Measurements from ENCODE around the gene ZMYND8.
"Not testable (repeated sequence)": the region's sequence is repeated elsewhere in the genome, so short reads cannot be mapped to it uniquely, and the experiment has no call there.

The ZMYND8 gene

GRCh38 chr20:47368301-47368700 lies 11.8 kb upstream of the ZMYND8 start:
- H3K4me1 ChIP-seq (ENCODE audit: insufficient read depth, low read length, severe bottlenecking), result no peaks in the 10 kb centered on the region
- no peak overlapping the region for H2AFZ ChIP-seq (ENCODE audit: low read length)
- TF ChIP-seq CTCF (IDR thresholded peaks at IDR 0.05; ENCODE audit: low read length) (no peak), EZH2 (IDR thresholded peaks at IDR 0.05; ENCODE audit: borderline replicate concordance, low read length) (no peak)
- no peak overlapping the region for H3K27ac ChIP-seq (ENCODE audit: low read depth, low read length, poor library complexity, severe bottlenecking)
- H3K9me2 ChIP-seq (ENCODE audit: low read depth, low read length), result no peaks in the 10 kb centered on the region
- H3F3A ChIP-seq (ENCODE audit: insufficient read depth, low read length), result no peaks in the 10 kb centered on the region
- H3K4me2 ChIP-seq (ENCODE audit: low read length), result no peak overlapping the region
- no peaks in the 10 kb centered on the region for H3K27me3 ChIP-seq (ENCODE audit: insufficient read depth, low read length)
- H3K9ac ChIP-seq (ENCODE audit: low read length), result no peak overlapping the region
- no peak overlapping the region for H3K4me3 ChIP-seq (ENCODE audit: low read depth, low read length, poor library complexity, severe bottlenecking)
- no peaks in the 10 kb centered on the region for H3K36me3 ChIP-seq (ENCODE audit: insufficient read depth, low read length)
- H3K9me3 ChIP-seq (ENCODE audit: low read length), result no peaks in the 10 kb centered on the region
- H3K79me2 ChIP-seq (ENCODE audit: insufficient read depth, low read length), result no peaks in the 10 kb centered on the region
- no peaks in the 10 kb centered on the region for H4K20me1 ChIP-seq (ENCODE audit: insufficient read depth, low read length)

GRCh38 chr20:47366301-47366700 lies 9.8 kb upstream of the ZMYND8 start:
- H3F3A ChIP-seq (ENCODE audit: insufficient read depth, low read length); H3K9me3 ChIP-seq (ENCODE audit: low read length); H2AFZ ChIP-seq (ENCODE audit: low read length); H4K20me1 ChIP-seq (ENCODE audit: insufficient read depth, low read length); H3K9me2 ChIP-seq (ENCODE audit: low read depth, low read length); H3K27me3 ChIP-seq (ENCODE audit: insufficient read depth, low read length); H3K27ac ChIP-seq (ENCODE audit: low read depth, low read length, poor library complexity, severe bottlenecking); H3K79me2 ChIP-seq (ENCODE audit: insufficient read depth, low read length); H3K4me2 ChIP-seq (ENCODE audit: low read length); H3K36me3 ChIP-seq (ENCODE audit: insufficient read depth, low read length); H3K4me1 ChIP-seq (ENCODE audit: insufficient read depth, low read length, severe bottlenecking); H3K9ac ChIP-seq (ENCODE audit: low read length); H3K4me3 ChIP-seq (ENCODE audit: low read depth, low read length, poor library complexity, severe bottlenecking): not testable (repeated sequence)

GRCh38 chr20:47365023-47365764 lies 8.7 kb upstream of the ZMYND8 start:
- TF ChIP-seq EZH2 (IDR thresholded peaks at IDR 0.05; ENCODE audit: borderline replicate concordance, low read length) (no peak), CTCF (IDR thresholded peaks at IDR 0.05; ENCODE audit: low read length) (no peak)
- Histone ChIP-seq H3K27ac (ENCODE audit: low read depth, low read length, poor library complexity, severe bottlenecking) (no peak overlapping the region), H3F3A (ENCODE audit: insufficient read depth, low read length) (no peaks in the 10 kb centered on the region), H3K9ac (ENCODE audit: low read length) (no peak overlapping the region), H3K9me2 (ENCODE audit: low read depth, low read length) (no peaks in the 10 kb centered on the region), H2AFZ (ENCODE audit: low read length) (no peak overlapping the region), H4K20me1 (ENCODE audit: insufficient read depth, low read length) (no peaks in the 10 kb centered on the region), H3K4me2 (ENCODE audit: low read length) (no peak overlapping the region), H3K4me3 (ENCODE audit: low read depth, low read length, poor library complexity, severe bottlenecking) (no peak overlapping the region), H3K4me1 (ENCODE audit: insufficient read depth, low read length, severe bottlenecking) (peaks cover 12% of the 10 kb centered on the region), H3K9me3 (ENCODE audit: low read length) (no peaks in the 10 kb centered on the region), H3K79me2 (ENCODE audit: insufficient read depth, low read length) (no peaks in the 10 kb centered on the region), H3K27me3 (ENCODE audit: insufficient read depth, low read length) (no peaks in the 10 kb centered on the region), H3K36me3 (ENCODE audit: insufficient read depth, low read length) (no peaks in the 10 kb centered on the region)

All from OCI-LY1 (cell line).